HG03469 (cell line): ENCODE results near the gene ACAN.

ENCODE experiments used
- ATAC-seq: cut with Tn5 transposase; IDR thresholded peaks from one replicate; pipeline ENCODE4 v1.9.1; 2021; ENCODE audit warnings: mild to moderate bottlenecking, moderate library complexity, moderate number of reproducible peaks; ENCODE audit not compliant: unreplicated experiment

Gene ACAN

GRCh38 chr15:88803241-88803919 is at the start of gene ACAN:
Gene ACAN (plus strand): TSS chr15:88803436. CDS start chr15:88836207, 32,771 bp downstream.
- ATAC-seq, result no peak

GRCh38 chr15:88756521-88756920 is 46.7 kb upstream of the ACAN start:
- ATAC-seq, result no peak

DNA sequence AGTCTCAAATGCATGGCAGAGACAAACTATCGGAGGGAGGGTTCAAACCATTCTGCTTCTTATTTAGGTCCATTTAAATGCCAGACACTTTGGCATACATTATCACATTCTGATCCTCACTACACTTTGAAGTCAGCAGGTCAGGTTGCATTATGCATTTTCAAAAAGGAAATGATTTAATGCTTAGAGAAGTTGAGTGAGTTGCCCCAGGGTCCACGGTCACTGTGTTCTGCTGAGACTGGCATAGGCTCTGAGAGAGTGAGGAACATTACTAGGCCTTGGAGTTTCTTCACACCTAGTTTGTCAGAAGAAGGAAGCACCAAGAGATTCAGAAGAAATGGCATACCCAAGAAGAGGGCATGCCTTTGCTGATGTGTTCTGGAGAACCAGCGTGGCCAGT is 46.3 kb upstream of the ACAN start:
- ATAC-seq, result no peak

GRCh38 chr15:88759872-88760271 is 43.4 kb upstream of the ACAN start:
- ATAC-seq, result no peak

GRCh38 chr15:88764448-88764847 is 38.8 kb upstream of the ACAN start:
- ATAC-seq, result no peak

DNA sequence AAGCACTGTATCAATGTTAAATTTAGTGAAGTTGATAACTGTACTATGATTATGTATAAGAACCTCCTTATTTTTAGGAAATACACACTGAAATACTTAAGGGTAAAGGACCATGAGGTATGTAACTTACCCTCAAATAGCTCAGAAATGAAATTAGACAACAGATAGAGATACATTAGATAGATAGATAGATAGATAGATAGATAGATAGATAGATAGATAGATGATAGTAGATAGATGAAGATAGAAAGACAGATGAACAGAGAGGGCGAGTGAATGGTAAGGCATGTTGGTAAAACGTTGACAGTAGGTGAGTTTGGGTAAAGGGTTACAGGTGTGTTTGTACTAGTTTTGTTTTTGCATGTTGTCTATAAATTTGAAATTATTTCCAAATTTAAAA is 38.0 kb upstream of the ACAN start:
- no peak for ATAC-seq

GRCh38 chr15:88769161-88769971 is 33.9 kb upstream of the ACAN start:
- no peak for ATAC-seq

- ATAC-seq, result no peak
Observed at GRCh38 chr15:88775776-88776175, 27.5 kb upstream of the ACAN start.

GRCh38 chr15:88776646-88777045 is 26.6 kb upstream of the ACAN start:
- ATAC-seq, result no peak

- no peak for ATAC-seq
Observed at GRCh38 chr15:88779944-88780343, 23.3 kb upstream of the ACAN start.

DNA sequence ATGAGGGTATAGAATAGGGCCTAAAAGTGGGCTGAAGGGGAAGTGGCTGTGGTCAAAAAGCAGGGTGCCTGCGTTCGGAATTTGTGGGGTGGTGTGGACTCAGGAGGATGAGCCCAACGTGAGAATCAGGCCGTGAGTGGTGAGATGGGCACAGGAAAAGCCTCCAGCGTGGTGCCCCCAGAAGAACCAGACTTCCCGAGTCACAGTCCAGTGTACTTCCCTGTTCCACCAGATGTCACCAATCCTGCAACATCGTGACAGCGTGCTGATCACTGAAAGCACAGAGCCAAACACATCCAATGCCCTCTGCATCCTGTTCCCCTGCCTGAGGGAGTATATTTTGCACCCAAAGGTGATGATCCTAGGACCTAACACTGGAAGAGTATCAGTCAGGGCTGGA is 20.8 kb upstream of the ACAN start:
- ATAC-seq, result no peak

DNA sequence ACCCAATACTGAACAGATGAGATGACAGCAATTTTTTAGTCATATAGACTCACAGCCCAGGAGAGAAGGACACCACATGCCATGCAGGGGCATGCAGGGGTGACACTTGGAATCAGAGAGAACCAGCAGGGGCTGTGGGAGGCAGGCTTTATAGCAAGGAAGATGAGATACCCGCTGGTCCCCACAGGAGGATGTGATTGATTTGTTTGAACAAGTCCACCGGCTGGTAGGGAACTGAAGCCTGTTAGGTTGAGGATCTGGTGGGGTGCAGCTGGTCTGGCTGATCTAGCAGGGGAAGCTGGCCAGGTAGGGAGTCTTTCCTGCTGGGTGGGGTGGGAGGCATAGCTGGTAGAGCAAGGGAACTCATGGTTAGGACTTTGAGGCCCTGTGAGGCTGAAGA is 18.0 kb upstream of the ACAN start:
- ATAC-seq, result no peak

GRCh38 chr15:88788036-88788435 is 15.2 kb upstream of the ACAN start:
- no peak for ATAC-seq

GRCh38 chr15:88788816-88789215 is 14.4 kb upstream of the ACAN start:
- ATAC-seq, result no peak

DNA sequence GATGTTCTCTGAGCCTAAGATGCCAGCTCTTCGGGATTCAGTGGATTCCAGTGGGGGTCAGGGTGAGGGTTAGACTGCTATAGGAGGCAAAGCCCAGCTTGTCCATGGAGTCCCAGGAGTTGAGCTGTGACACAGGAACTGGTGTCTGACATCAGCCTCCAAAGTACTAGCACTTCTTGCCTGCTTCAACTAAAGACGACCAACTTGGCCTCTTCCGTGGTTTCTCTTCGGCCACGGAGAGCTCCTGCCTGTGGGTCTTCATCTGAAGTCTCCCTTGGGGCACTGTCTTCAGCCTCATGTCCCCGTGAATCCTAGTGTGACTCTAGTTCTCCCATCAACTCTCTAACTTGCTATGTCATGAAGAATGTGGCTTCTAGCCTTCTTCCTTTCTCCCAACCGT is 12.8 kb upstream of the ACAN start:
- ATAC-seq, result no peak

GRCh38 chr15:88791637-88792036 is 11.6 kb upstream of the ACAN start:
- no peak for ATAC-seq

GRCh38 chr15:88792342-88793282 is 10.6 kb upstream of the ACAN start:
- ATAC-seq, result no peak

- no peak for ATAC-seq
Observed at GRCh38 chr15:88794001-88794400, 9.2 kb upstream of the ACAN start.

- no peak for ATAC-seq
Observed at GRCh38 chr15:88797663-88798339, 5.4 kb upstream of the ACAN start.

DNA sequence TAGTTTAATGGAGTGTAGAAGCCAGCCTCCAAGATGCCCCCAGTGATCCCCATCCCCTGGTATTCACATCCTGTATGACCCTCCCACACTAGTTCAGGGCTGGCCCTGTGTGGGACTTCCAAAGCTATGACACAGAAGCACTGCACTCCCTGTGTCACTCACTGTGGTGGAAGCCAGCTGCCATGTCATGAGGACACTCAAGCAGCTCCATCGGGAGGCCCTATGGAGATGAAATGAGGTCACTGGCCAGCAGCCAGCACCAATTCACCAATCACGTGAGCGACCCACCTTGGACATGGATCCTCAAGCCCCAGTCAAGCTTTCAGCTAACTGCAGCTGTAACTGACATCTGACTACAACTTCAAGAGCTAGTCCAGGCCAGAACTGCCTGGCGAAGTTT is 3.9 kb upstream of the ACAN start:
- ATAC-seq, result no peak

GRCh38 chr15:88800026-88800425 is 3.2 kb upstream of the ACAN start:
- no peak for ATAC-seq
